Prostate gland (tissue), 2 donors: ENCODE results near the gene CACNA1D. TPM values are rescaled to one million over a fixed set of nuclear protein-coding genes. Genes with fewer than 3 reads are reported as not detected.

Experiments
- DNase-seq: peaks from one replicate; pipeline ENCODE4 v3.0.0-alpha.2; 2019; ENCODE audit warnings: low spot score
- H3K27ac ChIP-seq, 2 donors: fragments of 200-600 bp; sonication (generic); 2 replicates each; pipeline ENCODE4 v1.5.1; 2017 to 2019
- H3K27me3 ChIP-seq: fragments of 200-600 bp; sonication (generic); replicated peaks from 2 replicates; pipeline ENCODE4 v1.5.1; 2019; ENCODE audit not compliant: insufficient read depth
- H3K36me3 ChIP-seq, 2 donors: fragments of 200-600 bp; sonication (generic); 1 replicate in 1 of 2; 2 replicates in 1 of 2; pipeline versions ENCODE4 v1.5.1 to v1.8.1; 2017 to 2019
- H3K4me1 ChIP-seq: fragments of 200-600 bp; sonication (generic); replicated peaks from 2 replicates; pipeline ENCODE4 v1.5.1; 2019
- H3K4me3 ChIP-seq, 2 donors: fragments of 200-600 bp; sonication (generic); 2 replicates each; pipeline ENCODE4 v1.5.1; 2017 to 2019
- H3K9me3 ChIP-seq: fragments of 200-600 bp; sonication (generic); 2 replicates; pipeline ENCODE4 v1.5.1; 2017
- CTCF ChIP-seq, 4 experiments: fragments of 200-600 bp in 2 of 4; fragments of 450-650 bp in 2 of 4; sonication (generic) in 2 of 4; IDR thresholded peaks; 1 replicate in 3 of 4; 2 replicates in 1 of 4; pipeline ENCODE4 v1.5.1; 2016 to 2019; ENCODE audit warnings: antibody characterized with exemption in 4 of 4, mild to moderate bottlenecking in 2 of 4, moderate library complexity in 2 of 4
- POLR2A ChIP-seq: fragments of 450-650 bp; IDR thresholded peaks from one replicate; pipeline ENCODE4 v1.6.1; 2016; ENCODE audit warnings: antibody characterized with exemption, mild to moderate bottlenecking
- POLR2AphosphoS5 ChIP-seq: sonication (generic); formaldehyde crosslinking; IDR thresholded peaks from one replicate; pipeline ENCODE4 v1.6.1; 2017; ENCODE audit warnings: antibody characterized with exemption
- WGBS: methylation state at CpG from one replicate; pipeline ENCODE4 v1.1.5; 2018; 5-methylcytosine and 5-hydroxymethylcytosine counted together
- intact Hi-C: fragments of 100-400 bp; cut with DNase I; formaldehyde crosslinking; loops from one replicate; pipeline ENCODE4 v1.14.2; 2022
- total RNA-seq, 2 donors: library from RNA; depleted of rRNA; stranded (reverse); fragments of >200 nt; gene quantifications; one replicate each; pipeline ENCODE4 v1.1.0, GENCODE V29; 2016

The CACNA1D gene
- total RNA-seq, 2 donors from 2014 or later: 15.5 to 45.1 TPM

DNA sequence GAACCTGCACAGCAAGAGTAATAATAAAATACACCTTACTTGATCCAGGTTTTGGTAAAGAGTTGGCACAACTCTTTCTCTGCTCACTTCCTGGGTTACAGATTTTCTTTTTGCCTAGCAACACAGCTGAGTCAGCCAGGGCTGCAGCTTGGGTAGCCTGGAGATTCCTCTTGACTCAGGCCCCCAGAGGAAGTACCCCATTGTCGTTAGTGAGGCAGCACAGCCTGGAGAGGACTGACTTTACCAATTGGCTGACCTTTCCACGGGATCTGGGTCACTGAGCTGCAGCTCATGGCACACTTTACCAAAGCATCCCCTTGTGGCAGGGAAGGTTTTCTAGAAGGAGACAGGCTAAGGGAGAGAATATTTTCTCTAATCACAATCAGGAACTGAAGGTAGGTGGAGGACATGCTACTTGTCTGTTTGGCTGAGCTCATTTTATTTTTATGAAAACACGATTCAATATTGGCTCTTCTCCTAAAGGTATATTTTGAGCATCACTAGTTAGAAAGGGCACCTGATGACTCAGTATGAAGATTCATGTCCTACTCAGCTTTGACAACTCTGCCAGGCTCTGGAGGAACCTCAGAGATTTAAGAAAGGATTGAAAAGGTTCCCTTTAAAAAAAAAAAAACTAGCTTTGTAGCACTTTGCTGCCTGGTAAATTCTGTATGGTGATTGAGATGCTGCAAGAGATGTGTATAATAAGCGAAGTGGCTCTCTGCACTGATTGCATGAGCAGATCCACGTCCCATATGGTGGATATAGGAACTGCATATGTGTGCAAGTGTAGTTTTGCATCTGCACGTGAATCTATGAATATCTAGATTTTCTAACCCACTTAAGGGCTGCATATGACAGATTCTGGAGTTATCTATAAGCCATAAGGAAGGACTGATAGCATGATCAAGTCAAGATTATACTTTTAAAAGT, 227.0 kb downstream of the CACNA1D start:
- intact Hi-C loops: no loop called here
- no peak for TF ChIP-seq POLR2A
- TF ChIP-seq CTCF (IDR thresholded peaks at IDR 0.05): no peak
- TF ChIP-seq POLR2AphosphoS5: no peak
- Histone ChIP-seq H3K9me3 (no peaks in the 10 kb centered on the region), H3K27me3 (no peaks in the 10 kb centered on the region), H3K36me3 (no peaks in the 10 kb centered on the region), H3K4me1 (no peaks in the 10 kb centered on the region), H3K4me3 (no peak overlapping the region), H3K27ac (no peak overlapping the region)
- no peak for DNase-seq
- 54% methylated on average over 6 of the region's 6 CpGs for WGBS

DNA sequence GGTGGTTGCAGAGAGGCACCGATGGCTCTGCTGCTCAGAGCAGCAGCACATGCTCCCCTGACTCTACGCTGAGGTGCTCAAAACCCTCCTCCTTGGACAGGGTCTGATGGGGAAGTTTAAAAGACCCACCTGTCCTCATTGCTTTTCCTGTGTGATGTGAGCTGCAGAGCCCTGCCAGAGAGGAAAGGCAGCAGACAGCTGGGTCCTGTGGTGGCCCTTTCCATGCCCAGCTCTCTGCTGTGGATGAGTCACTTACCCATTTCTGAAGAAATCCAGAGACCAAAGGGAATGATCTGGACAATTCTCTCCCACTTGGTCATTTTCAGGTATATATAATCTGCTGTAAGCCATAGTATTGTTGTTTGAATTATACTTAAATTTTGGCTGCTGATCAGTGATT, 230.2 kb downstream of the CACNA1D start:
- no peaks in the 10 kb centered on the region for H3K36me3 ChIP-seq
- H3K4me3 ChIP-seq: no peak overlapping the region
- H3K27ac ChIP-seq: no peak overlapping the region
- no peaks in the 10 kb centered on the region for H3K4me1 ChIP-seq
- no peaks in the 10 kb centered on the region for H3K27me3 ChIP-seq
- intact Hi-C loops: no loop called here
- TF ChIP-seq CTCF (IDR thresholded peaks at IDR 0.05) (no peak), POLR2A (no peak), POLR2AphosphoS5 (no peak)
- no peak for DNase-seq
- no peaks in the 10 kb centered on the region for H3K9me3 ChIP-seq
- 94% methylated on average over 2 of the region's 2 CpGs for WGBS

DNA sequence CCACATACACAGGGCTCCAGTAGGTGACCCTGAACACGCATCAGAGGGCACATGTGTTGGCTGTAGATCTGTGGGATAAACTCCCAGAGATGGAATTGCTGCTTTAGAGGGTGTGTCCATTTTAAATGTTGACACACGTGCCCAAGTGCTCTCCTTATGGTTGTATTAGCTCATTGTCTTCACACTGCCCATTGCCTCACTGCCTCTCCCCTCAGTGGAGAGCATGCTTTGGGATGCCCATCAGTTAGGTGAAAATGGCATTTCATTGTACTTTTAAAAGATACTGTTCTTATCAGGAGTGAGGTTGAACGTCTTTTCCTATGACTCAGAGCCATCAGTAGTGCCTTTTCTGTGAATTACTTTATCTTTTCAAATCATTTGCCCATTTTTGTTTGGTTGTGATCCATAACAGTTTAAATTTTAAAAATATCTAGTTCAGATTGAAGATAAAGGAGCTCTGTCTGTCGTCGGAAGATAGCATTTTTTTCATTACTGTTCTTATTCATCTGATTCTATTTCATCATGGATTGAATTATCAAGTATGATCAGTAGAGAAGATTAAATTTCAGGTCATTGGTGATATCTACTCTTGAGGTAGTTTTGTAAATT, 231.1 kb downstream of the CACNA1D start:
- Histone ChIP-seq H3K27ac (no peak overlapping the region), H3K36me3 (no peaks in the 10 kb centered on the region), H3K27me3 (no peaks in the 10 kb centered on the region), H3K4me3 (no peak overlapping the region), H3K4me1 (no peaks in the 10 kb centered on the region), H3K9me3 (no peaks in the 10 kb centered on the region)
- intact Hi-C loops: no loop called here
- DNase-seq: no peak
- WGBS: 75% methylated on average over 5 of the region's 5 CpGs
- TF ChIP-seq POLR2AphosphoS5: no peak
- TF ChIP-seq POLR2A: no peak
- TF ChIP-seq CTCF (IDR thresholded peaks at IDR 0.05): no peak

GRCh38 chr3:53726643-53727042, 232.2 kb downstream of the CACNA1D start:
- Histone ChIP-seq H3K9me3 (no peaks in the 10 kb centered on the region), H3K4me1 (no peaks in the 10 kb centered on the region), H3K4me3 (no peak overlapping the region), H3K36me3 (no peaks in the 10 kb centered on the region), H3K27ac (no peak overlapping the region), H3K27me3 (no peaks in the 10 kb centered on the region)
- TF ChIP-seq CTCF (IDR thresholded peaks at IDR 0.05) (no peak), POLR2A (no peak)
- intact Hi-C loops: no loop called here
- 86% methylated on average over 9 of the region's 9 CpGs for WGBS
- no peak for DNase-seq

GRCh38 chr3:53728606-53729005, 234.2 kb downstream of the CACNA1D start:
- intact Hi-C loops: no loop called here
- no peak for DNase-seq
- Histone ChIP-seq H3K4me3 (no peak overlapping the region), H3K4me1 (no peaks in the 10 kb centered on the region), H3K27me3 (no peaks in the 10 kb centered on the region), H3K27ac (no peak overlapping the region), H3K9me3 (no peaks in the 10 kb centered on the region), H3K36me3 (no peaks in the 10 kb centered on the region)
- TF ChIP-seq CTCF (IDR thresholded peaks at IDR 0.05): no peak
- TF ChIP-seq POLR2A: no peak
- TF ChIP-seq POLR2AphosphoS5: no peak
